C4-2B (cell line): ENCODE results near the gene SAMMSON.

Experiments used
- ZFX ChIP-seq: fragments of 450-650 bp; IDR thresholded peaks from 2 replicates; pipeline ENCODE4 v1.6.1; 2017
- TF ChIP-seq, protein P1 (sequence below): fragments of 450-650 bp; conservative IDR thresholded peaks from 2 replicates; pipeline ENCODE4 v1.5.1; 2017; ENCODE audit warnings: mild to moderate bottlenecking

DNA sequence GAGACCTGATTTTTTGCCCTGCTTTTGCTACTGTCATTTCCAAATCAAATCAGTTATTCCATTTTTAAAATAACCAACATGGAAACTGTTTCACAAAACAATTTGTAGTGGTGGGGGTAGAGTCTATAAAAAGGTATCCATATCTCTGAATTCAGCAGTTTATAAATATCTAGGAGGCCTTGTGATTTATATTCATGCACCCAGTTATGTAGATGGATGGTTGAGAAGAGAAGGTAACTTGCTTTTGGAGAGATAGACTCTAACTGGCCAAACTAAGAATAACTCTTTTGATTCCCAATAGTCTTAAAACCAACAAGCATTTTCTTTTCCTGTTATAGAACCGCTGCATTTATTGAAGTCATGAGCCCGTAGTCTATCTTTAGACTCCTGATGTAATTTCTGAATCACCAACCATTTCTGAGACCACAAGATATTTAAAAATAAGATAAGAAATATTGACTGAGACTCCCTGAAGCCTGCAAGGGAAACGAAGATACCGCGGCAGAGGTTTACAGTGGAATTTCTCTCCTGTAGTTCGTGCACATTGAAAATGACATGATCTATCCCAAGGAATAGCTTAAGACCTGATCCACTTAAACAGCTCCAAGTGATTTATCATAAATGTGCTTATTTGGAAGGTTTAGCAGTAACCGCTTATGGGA, 68.5 kb downstream of the SAMMSON start:
- TF ChIP-seq, protein P1, sequence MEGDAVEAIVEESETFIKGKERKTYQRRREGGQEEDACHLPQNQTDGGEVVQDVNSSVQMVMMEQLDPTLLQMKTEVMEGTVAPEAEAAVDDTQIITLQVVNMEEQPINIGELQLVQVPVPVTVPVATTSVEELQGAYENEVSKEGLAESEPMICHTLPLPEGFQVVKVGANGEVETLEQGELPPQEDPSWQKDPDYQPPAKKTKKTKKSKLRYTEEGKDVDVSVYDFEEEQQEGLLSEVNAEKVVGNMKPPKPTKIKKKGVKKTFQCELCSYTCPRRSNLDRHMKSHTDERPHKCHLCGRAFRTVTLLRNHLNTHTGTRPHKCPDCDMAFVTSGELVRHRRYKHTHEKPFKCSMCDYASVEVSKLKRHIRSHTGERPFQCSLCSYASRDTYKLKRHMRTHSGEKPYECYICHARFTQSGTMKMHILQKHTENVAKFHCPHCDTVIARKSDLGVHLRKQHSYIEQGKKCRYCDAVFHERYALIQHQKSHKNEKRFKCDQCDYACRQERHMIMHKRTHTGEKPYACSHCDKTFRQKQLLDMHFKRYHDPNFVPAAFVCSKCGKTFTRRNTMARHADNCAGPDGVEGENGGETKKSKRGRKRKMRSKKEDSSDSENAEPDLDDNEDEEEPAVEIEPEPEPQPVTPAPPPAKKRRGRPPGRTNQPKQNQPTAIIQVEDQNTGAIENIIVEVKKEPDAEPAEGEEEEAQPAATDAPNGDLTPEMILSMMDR = no peak
- TF ChIP-seq ZFX = no peak
